ENCODE results near the gene IFT88.
"Not testable (repeated sequence)": the region's sequence is repeated elsewhere in the genome, so short reads cannot be mapped to it uniquely, and the experiment has no call there.

Gene IFT88

GRCh38 chr13:20680416-20681080 lies 113.6 kb downstream of the IFT88 start:
- no peaks in the 10 kb centered on the region for H3K4me1 ChIP-seq
- no peak overlapping the region for H3K9ac ChIP-seq
- no peak overlapping the region for H3K4me2 ChIP-seq
- H3K4me3 ChIP-seq = no peak overlapping the region
- no peak overlapping the region for H3K27ac ChIP-seq
- no peaks in the 10 kb centered on the region for H4K20me1 ChIP-seq
- no peaks in the 10 kb centered on the region for H3K27me3 ChIP-seq
- no peaks in the 10 kb centered on the region for H3K36me3 ChIP-seq
- H3K9me3 ChIP-seq = no peaks in the 10 kb centered on the region
- TF ChIP-seq Cebpa-rat (IDR thresholded peaks at IDR 0.05) = no peak

DNA sequence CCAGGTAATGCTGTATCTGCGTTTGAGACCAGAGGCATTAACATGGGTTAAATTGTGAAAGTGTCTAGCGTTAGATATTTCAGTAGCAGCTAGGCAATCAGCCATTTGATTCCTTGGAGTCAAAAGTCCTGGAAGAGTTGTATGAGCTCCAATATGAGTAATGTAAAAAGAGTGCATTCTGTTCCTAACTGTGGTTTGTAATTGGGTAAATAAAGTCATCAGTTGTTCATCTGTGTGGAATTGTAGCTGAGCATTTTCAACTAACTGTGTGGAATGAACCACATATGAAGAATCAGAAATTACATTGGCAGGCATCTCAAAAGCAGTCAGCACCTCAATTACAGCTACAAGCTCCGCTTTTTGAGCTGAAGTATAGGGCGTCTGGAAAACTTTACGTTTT lies 114.5 kb downstream of the IFT88 start:
- not testable (repeated sequence) for H3K9ac ChIP-seq, H3K9me3 ChIP-seq, H3K4me1 ChIP-seq, H3K36me3 ChIP-seq, H3K4me2 ChIP-seq, H3K27me3 ChIP-seq, H3K27ac ChIP-seq, H3K4me3 ChIP-seq, H4K20me1 ChIP-seq

- H3K9me3 ChIP-seq = no peaks in the 10 kb centered on the region
- no peaks in the 10 kb centered on the region for H4K20me1 ChIP-seq
- H3K9ac ChIP-seq = no peak overlapping the region
- no peaks in the 10 kb centered on the region for H3K36me3 ChIP-seq
- no peaks in the 10 kb centered on the region for H3K4me1 ChIP-seq
- no peak for TF ChIP-seq Cebpa-rat (IDR thresholded peaks at IDR 0.05)
- no peaks in the 10 kb centered on the region for H3K27me3 ChIP-seq
- H3K27ac ChIP-seq = no peak overlapping the region
- H3K4me3 ChIP-seq = no peak overlapping the region
- no peak overlapping the region for H3K4me2 ChIP-seq
These were observed 115.1 kb downstream of the IFT88 start for GRCh38 chr13:20682061-20682460.

DNA sequence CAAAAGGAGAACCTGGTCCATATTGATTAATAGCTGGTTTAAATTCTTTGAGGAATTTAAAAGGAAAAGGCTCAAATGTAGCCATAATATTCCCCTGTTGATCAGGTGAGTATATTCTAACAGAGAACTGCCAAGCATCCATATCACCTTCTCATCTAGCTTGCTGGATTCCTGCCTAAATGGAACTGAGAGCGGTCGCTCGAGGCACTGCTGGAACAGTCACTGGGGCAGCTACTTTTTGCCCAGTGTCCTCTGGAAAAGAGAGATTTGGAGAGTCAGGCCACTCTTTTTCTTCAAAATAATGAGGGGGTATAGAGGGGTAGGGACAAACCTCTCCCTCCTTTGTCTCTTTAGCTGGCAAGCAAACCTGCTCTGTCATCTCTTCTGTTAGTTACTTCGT lies 117.1 kb downstream of the IFT88 start:
- no peaks in the 10 kb centered on the region for H3K36me3 ChIP-seq
- no peak overlapping the region for H3K4me3 ChIP-seq
- TF ChIP-seq Cebpa-rat (IDR thresholded peaks at IDR 0.05) = no peak
- no peaks in the 10 kb centered on the region for H3K9me3 ChIP-seq
- no peaks in the 10 kb centered on the region for H3K27me3 ChIP-seq
- H3K4me1 ChIP-seq = no peaks in the 10 kb centered on the region
- H3K9ac ChIP-seq = no peak overlapping the region
- no peak overlapping the region for H3K27ac ChIP-seq
- H4K20me1 ChIP-seq = no peaks in the 10 kb centered on the region
- H3K4me2 ChIP-seq = no peak overlapping the region

- H3K27me3 ChIP-seq = no peaks in the 10 kb centered on the region
- TF ChIP-seq Cebpa-rat (IDR thresholded peaks at IDR 0.05) = no peak
- no peak overlapping the region for H3K4me2 ChIP-seq
These were observed 117.6 kb downstream of the IFT88 start for GRCh38 chr13:20684546-20684945.

GRCh38 chr13:20685092-20685491 lies 118.1 kb downstream of the IFT88 start:
- Histone ChIP-seq H3K9me3 (no peaks in the 10 kb centered on the region), H3K9ac (no peak overlapping the region)
- no peak for TF ChIP-seq Cebpa-rat (IDR thresholded peaks at IDR 0.05)

More at GRCh38 chr13:20684546-20684945, 117.6 kb downstream of the IFT88 start:
- H3K4me1 ChIP-seq = no peaks in the 10 kb centered on the region
- H4K20me1 ChIP-seq = no peaks in the 10 kb centered on the region
- H3K36me3 ChIP-seq = no peaks in the 10 kb centered on the region
- no peak overlapping the region for H3K27ac ChIP-seq
- H3K9me3 ChIP-seq = no peaks in the 10 kb centered on the region
- H3K4me3 ChIP-seq = no peak overlapping the region
- no peak overlapping the region for H3K9ac ChIP-seq

DNA sequence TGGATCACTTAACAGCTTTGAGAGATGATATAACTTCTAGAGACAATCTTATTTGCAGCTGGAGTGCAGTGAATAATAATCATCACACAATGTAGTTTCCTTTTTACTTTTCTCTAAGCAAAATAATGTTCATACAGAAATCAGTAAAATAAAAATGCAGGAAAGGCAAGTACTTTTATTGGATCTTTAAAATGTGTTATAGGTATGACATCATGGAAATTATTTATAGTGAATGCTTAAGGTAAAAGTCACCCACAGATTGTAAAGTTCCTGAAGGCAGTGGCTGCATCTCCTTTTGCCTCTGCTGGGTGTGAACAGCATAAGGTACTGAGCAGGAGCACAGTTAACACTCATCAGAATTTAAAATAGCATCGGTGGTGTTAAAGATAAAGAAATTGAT lies 119.2 kb downstream of the IFT88 start:
- no peak overlapping the region for H3K27ac ChIP-seq
- no peaks in the 10 kb centered on the region for H3K27me3 ChIP-seq
- no peak for TF ChIP-seq Cebpa-rat (IDR thresholded peaks at IDR 0.05)
- H4K20me1 ChIP-seq = no peaks in the 10 kb centered on the region
- H3K4me3 ChIP-seq = no peak overlapping the region
- H3K36me3 ChIP-seq = no peaks in the 10 kb centered on the region
- H3K4me1 ChIP-seq = no peaks in the 10 kb centered on the region
- H3K9ac ChIP-seq = no peak overlapping the region
- H3K4me2 ChIP-seq = no peak overlapping the region
- no peaks in the 10 kb centered on the region for H3K9me3 ChIP-seq

More at GRCh38 chr13:20685092-20685491, 118.1 kb downstream of the IFT88 start:
- H3K4me3 ChIP-seq = no peak overlapping the region
- no peaks in the 10 kb centered on the region for H3K4me1 ChIP-seq
- no peak overlapping the region for H3K4me2 ChIP-seq
- H3K36me3 ChIP-seq = no peaks in the 10 kb centered on the region
- H3K27ac ChIP-seq = no peak overlapping the region
- H3K27me3 ChIP-seq = no peaks in the 10 kb centered on the region
- H4K20me1 ChIP-seq = no peaks in the 10 kb centered on the region

DNA sequence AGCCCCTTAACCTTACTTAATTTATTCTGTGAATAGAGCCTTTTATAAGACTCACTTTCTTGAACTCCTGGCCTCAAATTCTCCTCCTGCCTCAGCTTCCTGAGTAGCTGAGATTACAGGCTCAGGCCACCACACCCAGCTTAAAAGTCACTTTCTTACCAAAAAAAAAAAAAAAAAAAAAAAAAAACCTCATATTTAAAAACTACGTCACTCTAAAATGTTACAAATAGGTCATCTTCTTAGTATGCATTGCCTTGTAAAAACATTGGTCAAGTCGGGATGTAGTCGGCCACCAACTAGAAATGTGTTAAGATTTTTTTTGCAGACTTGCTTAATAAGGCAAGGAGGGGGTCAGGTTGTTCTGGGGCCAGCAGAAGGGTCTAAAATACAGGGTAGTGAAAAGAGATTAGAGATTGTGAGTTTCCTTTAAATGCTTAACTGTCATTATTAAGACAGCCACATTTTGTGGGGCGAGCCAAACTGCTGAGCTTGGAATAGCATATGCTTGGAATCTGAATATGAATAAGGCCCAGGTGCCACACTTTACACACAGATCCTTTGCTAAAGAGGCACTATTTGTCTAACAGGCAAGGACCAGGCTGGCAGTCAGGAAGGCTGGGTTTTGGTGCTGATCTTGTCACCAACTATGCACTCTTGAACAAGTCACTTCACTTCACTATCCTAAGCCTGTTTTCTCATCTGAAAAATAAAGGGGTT lies 120.1 kb downstream of the IFT88 start:
- H3K27ac ChIP-seq = no peak overlapping the region
- no peak for TF ChIP-seq Cebpa-rat (IDR thresholded peaks at IDR 0.05)

GRCh38 chr13:20689291-20689690 lies 122.3 kb downstream of the IFT88 start:
- H3K27ac ChIP-seq = no peak overlapping the region
- no peaks in the 10 kb centered on the region for H3K4me1 ChIP-seq
- no peak overlapping the region for H3K9ac ChIP-seq
- no peaks in the 10 kb centered on the region for H3K9me3 ChIP-seq
- no peak overlapping the region for H3K4me3 ChIP-seq
- no peak for TF ChIP-seq Cebpa-rat (IDR thresholded peaks at IDR 0.05)
- no peaks in the 10 kb centered on the region for H3K27me3 ChIP-seq
- H3K36me3 ChIP-seq = no peaks in the 10 kb centered on the region
- no peaks in the 10 kb centered on the region for H4K20me1 ChIP-seq
- H3K4me2 ChIP-seq = no peak overlapping the region

More for the DNA sequence above, 120.1 kb downstream of the IFT88 start:
- no peaks in the 10 kb centered on the region for H3K27me3 ChIP-seq
- no peak overlapping the region for H3K4me3 ChIP-seq
- H3K36me3 ChIP-seq = no peaks in the 10 kb centered on the region
- H3K9ac ChIP-seq = no peak overlapping the region
- no peaks in the 10 kb centered on the region for H3K4me1 ChIP-seq
- no peaks in the 10 kb centered on the region for H4K20me1 ChIP-seq
- no peak overlapping the region for H3K4me2 ChIP-seq
- no peaks in the 10 kb centered on the region for H3K9me3 ChIP-seq

GRCh38 chr13:20691616-20692015 lies 124.7 kb downstream of the IFT88 start:
- H3K9me3 ChIP-seq = no peaks in the 10 kb centered on the region

More at GRCh38 chr13:20691616-20692015, 124.7 kb downstream of the IFT88 start:
- Histone ChIP-seq H3K4me2 (no peak overlapping the region), H3K4me3 (no peak overlapping the region), H3K9ac (no peak overlapping the region), H3K27ac (no peak overlapping the region), H3K27me3 (no peaks in the 10 kb centered on the region), H3K36me3 (no peaks in the 10 kb centered on the region), H4K20me1 (no peaks in the 10 kb centered on the region), H3K4me1 (peaks cover 13% of the 10 kb centered on the region)
- TF ChIP-seq Cebpa-rat (IDR thresholded peaks at IDR 0.05) = no peak

Data from BLaER1 (cell line).